Stimulated activated CD4-positive, alpha-beta T cell treated with anti-CD3 and anti-CD28 coated beads, Interleukin-1b, Interleukin-23, amount 100 ng/mL, for 48 hours (primary cell): ENCODE measurements around the gene CCDC144A.
A peak's percentile ranks its signal among the peaks of the same experiment; 100 is the strongest.
"Not testable (repeated sequence)": the region's sequence is repeated elsewhere in the genome, so short reads cannot be mapped to it uniquely, and the experiment has no call there.

Source experiments
- DNase-seq: peaks from one replicate; pipeline ENCODE4 v3.0.0-alpha.2; 2020

Gene CCDC144A, protein sequence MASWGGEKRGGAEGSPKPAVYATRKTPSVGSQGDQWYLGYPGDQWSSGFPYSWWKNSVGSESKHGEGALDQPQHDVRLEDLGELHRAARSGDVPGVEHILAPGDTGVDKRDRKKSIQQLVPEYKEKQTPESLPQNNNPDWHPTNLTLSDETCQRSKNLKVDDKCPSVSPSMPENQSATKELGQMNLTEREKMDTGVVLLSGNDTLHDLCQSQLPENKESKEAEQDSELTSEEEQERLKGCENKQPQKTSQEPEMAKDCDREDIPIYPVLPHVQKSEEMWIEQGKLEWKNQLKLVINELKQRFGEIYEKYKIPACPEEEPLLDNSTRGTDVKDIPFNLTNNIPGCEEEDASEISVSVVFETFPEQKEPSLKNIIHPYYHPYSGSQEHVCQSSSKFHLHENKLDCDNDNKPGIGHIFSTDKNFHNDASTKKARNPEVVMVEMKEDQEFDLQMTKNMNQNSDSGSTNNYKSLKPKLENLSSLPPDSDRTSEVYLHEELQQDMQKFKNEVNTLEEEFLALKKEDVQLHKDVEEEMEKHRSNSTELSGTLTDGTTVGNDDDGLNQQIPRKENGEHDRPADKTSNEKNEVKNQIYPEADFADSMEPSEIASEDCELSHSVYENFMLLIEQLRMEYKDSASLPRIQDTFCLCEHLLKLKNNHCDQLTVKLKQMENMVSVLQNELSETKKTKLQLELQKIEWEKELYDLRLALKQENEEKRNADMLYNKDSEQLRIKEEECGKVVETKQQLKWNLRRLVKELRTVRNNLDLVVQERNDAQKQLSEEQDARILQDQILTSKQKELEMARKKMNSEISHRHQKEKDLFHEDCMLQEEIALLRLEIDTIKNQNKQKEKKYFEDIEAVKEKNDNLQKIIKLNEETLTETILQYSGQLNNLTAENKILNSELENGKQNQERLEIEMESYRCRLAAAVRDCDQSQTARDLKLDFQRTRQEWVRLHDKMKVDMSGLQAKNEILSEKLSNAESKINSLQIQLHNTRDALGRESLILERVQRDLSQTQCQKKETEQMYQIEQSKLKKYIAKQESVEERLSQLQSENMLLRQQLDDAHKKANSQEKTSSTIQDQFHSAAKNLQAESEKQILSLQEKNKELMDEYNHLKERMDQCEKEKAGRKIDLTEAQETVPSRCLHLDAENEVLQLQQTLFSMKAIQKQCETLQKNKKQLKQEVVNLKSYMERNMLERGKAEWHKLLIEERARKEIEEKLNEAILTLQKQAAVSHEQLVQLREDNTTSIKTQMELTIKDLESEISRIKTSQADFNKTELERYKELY (N-terminal part only)

DNA sequence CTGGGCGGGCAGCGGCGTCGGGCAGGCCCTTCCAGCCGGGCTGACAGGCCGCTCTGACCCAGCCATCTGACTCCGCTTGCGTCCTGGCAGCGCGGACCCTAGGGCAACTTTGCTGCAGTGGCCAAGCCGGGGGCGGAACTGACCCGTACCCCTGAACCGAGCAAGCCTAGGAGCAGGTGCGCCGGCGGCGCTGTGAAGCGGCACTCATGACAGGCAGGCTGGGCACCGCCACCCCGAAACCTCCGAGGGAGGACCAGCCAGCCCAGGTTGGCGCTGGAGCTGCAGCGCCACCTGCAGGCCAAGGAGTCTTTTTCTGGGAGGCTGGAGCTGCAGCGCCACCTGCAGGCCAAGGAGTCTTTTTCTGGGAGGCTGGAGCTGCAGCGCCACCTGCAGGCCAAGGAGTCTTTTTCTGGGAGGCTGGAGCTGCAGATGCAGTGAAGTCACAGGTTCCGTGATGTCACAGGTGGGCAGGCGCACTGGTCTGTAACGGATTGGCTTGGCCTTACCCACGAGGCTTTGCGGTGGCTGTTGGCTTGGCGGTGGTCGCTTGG is at the start of gene CCDC144A:
Gene CCDC144A, plus strand, starts transcription at position 511 of the 551 bp plus-strand sequence. CDS start 160 bp downstream, outside the sequence.
- DNase-seq = peak; percentile 85

DNA sequence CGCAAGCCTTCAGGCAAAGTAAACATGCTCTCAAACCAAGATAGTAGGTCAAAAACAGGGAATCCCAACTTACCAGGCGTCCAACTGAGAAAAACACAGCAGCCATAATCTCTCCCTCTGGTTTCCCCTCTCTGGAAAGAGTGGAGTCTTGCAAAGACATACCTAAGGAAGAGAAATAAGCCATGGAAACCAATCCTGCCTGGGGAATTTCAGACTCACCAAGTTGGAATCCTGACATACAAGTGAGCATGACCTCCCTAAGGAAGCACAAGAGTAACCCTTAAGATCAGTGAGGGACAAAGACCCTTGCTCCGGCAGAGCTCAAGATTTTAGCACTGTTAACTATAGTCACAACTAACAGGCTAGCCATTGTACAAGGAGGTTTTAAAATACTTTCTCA is 40.5 kb upstream of the CCDC144A start:
- DNase-seq = no peak

DNA sequence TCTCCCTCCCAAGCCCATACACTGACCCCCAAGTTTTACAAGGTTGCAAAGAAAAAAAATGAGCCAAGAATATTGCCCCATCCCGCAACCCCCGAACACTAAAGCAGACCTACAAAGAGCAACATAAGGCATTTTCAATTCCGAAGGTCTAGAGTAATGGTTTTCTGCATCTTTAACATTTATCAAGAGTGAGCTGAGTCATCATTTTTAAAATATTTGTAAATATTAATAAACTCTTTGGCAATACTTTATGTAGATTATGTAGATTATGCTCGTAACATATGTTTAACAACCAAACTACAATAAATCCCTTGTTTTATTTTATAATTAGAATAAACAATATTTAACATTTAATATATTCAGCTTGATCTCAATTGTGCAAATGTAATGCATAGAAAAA is 37.8 kb upstream of the CCDC144A start:
- DNase-seq = no peak

DNA sequence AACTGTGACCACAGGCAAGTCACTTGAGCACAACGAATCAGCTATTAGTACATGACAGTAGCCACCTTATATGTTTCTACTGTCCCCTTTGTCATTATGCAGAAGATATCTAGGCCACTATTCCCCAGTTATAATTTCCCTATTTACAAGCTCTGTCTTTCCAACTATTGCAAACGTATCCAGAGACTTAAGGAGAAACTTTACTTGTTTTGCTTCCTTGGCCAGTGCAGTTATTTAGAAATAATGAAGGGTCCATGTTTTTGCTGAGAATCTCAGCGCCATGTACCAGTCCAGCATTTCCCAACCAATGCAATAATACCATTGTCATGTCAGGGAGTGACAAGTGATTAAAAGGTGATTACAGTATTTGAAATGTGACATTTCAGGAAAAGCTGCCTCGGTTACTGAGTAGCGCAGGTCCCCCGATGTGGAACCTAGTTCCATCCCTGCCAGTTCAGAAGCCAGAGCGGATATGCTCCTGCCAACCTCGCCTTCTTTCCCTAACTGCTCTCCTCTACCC is 37.1 kb upstream of the CCDC144A start:
- DNase-seq = no peak

DNA sequence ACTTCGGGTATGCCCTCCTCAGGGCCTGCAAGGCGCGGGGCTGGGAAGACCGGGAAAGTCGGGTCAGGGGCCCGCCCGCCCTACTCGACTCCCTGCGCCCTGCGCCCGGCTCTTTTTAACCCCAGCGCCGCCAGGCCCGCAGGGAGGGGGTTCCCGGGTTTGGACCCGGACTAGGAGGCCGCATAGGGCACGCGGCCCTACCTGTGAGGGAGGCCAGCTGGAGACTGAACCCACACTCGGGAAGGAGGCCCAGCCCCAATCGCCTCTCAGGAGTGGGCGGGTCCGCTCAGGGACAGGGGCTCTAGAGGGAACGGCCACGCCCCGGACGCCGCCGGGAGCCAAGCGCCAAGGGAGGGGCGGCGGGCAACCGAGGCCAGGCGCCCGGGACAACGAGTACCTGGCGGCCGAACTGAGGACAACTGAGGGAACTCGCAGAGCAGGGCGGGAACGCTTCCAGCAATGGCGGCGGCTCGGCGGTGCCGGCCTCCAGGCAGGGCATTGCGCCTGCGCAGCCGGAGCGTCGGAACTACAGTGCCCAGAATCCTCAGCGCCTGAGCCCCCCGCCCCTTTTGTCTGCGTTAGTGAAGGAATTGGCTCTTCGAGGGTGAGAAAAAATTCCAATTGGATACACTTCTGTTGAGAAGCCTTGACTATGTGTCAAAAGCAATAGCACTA is 36.5 kb upstream of the CCDC144A start, which contains the start of gene ZNF624:
Gene ZNF624, minus strand, starts transcription at position 484 of the 675 bp plus-strand sequence.
- peak; percentile 87 for DNase-seq

DNA sequence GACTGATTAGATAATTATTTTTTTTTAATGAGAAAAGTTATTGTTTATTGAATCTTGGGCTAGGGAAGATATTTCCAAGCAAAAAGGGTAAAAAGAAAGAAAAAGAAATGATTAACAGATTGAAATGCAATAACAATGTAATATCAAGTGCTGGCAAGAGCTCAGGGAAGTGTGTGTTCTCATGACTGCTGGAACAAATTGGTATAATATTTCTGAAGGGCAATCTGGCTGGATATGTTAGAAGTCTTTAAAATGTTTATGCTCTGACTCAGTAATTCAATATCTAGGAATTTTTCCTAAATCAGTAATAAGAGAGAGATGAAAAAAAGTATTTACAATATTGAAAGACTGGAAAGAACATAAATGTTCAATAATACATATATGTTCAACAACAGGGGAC is 28.8 kb upstream of the CCDC144A start:
- DNase-seq = no peak

DNA sequence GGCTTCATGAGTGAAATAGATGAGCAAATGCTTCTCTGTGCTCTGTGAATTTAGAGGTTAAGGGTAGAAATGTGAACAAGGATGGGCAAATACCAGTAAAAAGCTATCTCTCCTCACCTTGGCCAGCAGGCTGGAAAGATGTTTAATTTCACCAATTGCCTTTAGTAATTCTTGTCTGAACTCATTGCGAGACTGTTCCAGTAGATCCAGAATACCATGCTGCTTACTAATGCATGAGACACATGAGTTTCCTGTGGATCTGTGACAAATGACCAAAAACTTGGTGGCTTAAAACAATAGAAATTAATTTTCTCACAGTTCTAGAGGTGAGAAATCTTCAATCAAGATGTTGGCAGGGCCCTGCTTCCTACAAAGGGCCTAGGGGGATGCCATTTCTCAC is 27.1 kb upstream of the CCDC144A start:
- DNase-seq = no peak

DNA sequence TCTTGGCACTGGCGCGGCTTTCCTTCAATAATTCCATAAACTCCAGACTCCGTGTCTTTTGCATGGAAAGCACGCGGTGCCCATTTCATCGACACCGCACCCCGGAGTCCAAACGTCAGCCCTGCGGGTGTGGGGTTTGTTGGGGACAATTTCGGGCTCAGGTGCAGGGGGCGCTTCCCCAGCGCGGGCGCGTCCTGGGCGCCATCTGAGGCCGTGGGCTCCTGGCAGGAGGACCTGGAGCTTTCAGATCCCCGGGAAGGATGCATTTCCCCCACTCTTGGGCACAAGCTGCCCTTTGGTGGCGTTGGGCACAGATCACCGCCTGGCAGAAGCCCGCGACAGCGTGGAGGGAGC is 23.5 kb upstream of the CCDC144A start:
- DNase-seq = not testable (repeated sequence)

DNA sequence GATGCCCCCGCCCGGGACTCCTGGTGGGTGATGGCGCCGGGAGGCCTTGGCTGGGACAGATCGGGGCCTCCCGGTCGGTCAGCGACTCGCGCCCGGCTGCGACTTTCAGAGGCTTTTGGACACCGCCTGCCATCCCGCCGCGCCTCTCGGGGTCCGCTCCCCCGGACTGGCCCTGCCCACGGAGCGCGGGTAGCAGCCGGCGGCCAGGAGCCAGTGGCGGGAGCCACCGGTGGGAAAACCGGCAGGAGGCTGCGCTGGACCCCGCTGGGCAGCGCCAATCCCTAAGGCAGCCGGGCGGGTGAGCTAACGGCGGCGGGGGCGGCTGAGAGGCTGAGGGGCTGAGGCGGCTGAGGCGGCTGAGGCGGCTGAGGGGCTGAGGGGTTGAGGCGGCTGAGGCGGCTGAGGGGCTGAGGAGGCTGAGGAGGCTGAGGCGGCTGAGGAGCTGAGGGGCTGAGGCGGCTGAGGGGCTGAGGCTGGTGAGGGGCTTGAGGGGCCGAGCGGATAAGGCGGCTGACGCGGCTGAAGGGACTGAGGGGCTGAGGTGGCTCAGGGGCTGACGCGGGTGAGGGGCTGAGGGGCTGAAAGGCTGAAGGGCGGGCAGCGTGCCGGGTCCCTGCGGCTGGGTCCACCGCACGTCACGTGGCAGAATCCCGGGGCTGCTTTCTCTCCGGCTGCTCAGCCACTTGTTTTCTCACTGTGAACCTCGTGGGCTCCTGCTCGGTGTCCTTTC is 23.0 kb upstream of the CCDC144A start:
- not testable (repeated sequence) for DNase-seq

DNA sequence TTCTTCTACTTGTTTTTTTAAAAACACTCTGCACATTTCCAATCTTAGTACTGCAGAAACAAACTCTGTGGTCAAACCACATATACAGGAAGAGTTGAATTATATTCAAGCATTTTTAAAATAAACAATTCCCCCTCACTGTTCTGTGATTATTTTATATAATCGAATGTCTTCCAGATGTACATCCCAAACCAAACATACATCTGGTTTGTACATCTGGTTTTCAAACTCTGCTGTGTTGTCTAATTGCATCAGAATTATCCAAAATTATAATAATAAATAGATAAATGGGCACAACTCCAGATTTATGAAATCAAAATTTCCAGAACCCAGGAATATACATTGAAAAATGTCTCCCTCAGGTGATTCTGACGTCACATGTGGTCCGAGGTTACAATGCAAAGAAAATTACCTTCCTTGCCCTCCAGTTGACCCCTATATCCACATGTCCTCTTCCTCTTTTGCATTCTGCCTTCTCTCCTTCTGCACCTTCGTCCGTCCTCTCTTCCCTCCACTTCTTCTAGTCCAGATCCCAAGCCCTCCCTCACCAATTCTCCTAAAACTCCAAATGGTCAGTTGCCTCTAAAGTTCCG is 13.3 kb upstream of the CCDC144A start:
- no peak for DNase-seq

DNA sequence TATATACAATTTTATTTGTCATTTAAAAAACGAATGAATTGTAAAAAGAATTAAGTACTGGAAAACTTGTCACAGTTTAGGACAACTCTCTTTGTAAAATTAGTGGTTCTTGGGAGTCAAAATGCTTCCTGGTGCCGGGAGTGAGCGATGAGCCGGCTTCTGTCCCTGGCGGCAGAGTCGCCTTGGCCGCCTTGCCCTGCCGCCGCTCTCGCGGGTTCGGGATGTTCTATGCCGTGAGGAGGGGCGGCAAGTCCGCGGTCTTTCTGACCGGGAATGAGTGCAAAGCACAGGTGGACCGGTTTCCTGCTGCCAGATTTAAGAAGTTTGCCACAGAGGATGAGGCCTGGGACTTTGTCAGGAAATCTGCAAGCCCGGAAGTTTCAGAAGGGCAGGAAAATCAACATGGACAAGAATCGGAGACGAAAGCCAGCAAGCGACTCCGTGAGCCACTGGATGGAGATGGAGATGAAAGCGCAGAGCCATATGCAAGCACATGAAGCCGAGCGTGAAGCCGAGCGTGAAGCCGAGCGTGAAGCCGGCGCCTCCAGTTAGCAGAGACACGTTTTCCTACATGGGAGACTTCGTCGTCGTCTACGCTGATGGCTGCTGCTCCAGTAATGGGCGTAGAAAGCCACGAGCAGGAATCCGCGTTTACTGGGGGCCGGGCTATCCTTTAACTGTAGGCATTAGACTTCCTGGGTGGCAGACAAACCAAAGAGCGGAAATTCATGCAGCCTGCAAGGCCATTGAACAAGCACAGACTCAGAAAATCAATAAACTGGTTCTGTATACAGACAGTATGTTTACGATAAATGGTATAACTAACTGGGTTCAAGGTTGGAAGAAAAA is 6.5 kb upstream of the CCDC144A start:
- DNase-seq = not testable (repeated sequence)

DNA sequence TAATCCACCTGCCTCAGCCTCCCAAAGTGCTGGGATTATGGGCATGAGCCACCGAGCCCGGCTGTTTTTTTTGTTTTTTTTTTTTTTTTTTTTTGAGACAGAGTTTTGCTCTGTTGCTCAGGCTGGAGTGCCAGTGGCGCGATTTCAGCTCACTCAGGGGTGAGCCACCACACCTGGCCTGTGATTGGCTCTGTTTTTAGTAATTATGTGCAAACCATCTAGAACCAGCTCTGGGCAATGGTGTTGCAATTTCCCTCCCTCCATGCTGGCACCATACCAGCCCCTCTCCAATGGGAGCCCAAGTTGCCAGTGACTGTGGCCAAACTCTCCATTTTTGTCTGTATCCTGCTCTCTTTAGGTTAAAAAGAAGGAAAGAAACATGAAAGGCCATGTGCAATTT is 4.0 kb upstream of the CCDC144A start:
- DNase-seq = not testable (repeated sequence)

DNA sequence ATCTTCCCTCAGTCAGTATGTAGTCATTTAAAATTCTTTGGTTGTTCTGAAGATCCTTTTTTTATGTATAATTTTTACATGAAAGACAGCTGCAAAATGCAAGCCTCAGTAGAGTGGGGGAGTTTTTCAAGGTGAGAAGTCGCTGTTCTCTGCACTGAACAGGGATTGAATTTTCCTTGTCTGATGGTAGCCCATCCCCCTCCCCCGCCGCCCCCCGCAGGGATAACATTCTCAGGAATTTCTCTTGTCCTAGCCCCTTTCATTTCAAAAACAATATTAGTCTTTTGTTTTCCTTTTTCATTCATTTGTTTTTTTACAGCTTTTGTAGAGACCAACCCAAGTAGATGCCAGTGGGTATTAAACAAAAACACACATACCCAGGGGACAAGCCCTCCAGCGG is 2.9 kb upstream of the CCDC144A start:
- DNase-seq = not testable (repeated sequence)

DNA sequence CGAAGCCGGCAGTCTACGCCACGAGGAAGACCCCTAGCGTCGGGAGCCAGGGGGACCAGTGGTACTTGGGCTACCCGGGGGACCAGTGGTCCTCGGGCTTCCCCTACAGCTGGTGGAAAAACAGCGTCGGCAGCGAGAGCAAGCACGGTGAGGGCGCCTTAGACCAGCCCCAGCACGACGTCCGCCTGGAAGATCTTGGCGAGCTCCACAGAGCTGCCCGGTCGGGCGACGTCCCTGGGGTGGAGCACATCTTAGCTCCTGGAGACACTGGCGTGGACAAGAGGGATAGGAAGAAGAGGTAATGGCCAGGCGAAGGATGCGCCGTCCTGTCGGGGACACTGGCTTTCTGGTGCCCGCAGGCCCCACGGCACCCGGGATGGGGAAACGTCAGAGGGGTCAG is 406 bp downstream of the CCDC144A start:
- not testable (repeated sequence) for DNase-seq

DNA sequence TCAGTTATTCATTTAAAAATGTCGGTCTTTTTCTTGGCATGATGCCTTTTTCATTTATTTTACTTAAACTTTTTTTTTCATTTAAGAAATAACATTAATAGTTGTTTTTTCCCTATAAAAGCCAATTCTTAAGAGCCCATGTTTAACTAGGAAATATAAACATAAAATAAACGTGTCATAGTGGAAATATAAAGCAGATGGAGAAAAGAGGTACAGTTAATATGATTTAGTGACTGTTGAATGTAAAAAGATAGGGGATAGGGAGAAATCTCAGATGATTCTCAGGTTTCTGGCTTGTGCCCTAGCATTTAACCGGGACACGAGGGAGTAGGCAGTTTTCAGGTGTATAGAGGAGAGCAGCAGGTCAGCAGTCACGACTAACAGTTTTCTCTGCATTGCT is 7.6 kb downstream of the CCDC144A start:
- not testable (repeated sequence) for DNase-seq

DNA sequence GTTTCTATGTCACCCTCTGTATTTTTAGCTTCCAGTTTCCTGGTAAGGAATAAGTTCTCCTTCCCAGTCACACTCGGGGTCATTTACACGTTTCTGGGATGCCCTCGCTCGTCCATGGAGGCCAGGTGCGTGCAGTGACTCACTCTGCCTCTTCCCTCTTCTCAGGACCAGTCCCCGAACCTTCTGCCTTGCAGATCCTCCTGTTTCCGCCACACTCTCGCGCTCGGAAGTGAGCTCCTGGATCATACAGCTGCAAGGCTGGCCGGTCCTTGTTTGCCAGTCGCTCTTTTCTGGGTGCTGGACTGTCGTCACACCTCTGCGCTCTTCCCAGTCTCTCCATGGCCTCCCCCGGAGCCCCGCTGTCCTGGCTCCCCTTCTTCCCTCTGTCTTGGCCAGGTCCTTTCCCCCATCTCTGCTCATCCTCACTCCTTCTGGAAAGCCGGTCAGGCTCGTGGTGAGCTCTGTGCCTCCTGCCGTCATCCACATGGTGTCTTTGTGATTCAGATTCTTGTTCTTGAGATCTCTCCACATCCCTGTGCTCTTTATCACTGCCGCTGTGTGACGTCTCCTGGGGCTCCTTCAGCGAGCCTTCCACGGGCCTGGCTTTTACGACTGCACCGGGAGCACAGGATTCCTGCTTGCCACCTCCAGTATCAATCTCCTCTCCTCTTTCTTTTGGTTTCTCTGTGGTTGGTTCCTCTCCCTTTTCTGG is 55.6 kb downstream of the CCDC144A start:
- DNase-seq = not testable (repeated sequence)

DNA sequence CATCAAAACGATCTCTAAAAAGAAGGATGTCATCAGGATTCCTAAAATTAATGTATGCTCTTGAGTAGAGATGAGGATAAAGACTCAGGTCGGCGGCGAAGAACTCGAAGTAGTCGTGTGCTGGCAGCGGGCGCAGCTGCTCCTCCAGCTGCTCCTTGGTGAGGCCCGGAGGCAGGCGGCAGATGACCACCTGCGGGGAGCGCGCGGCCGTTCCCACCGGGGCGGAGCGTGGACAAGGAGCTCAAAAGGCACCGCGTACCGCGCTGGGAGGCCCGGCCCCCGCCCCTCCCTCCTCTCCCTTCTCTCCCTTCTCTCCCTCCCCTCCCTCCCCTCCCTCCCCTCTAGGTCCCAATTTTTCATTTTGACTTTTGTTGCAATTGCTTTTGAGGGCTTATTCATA is 56.5 kb downstream of the CCDC144A start:
- not testable (repeated sequence) for DNase-seq

DNA sequence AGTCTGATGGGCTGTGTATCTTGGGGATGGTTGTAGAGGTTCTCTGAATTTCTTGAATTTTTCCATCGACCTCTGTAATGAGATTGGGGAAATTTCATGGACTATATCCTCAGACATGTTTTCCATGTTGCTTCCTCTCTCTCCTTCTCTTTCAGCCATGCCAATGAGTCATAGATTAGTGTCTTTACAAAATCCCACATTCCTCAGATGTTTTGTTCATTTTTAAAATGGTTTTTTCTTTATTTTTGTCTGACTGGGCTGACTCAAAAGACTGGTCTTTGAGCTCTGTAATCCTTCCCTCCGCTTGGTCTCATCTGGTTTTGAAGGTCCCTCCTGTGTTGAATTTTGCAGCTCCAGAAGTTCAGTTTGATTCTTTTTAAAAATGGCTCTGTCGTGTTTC is 60.5 kb downstream of the CCDC144A start:
- DNase-seq = not testable (repeated sequence)
